ENCODE results near the gene HLA-A. TPM values are rescaled to one million over a fixed set of nuclear protein-coding genes. Genes with fewer than 3 reads are reported as not detected.

HLA-A gene
- total RNA-seq, 1 experiment from 2014 or later, result 451 TPM

DNA sequence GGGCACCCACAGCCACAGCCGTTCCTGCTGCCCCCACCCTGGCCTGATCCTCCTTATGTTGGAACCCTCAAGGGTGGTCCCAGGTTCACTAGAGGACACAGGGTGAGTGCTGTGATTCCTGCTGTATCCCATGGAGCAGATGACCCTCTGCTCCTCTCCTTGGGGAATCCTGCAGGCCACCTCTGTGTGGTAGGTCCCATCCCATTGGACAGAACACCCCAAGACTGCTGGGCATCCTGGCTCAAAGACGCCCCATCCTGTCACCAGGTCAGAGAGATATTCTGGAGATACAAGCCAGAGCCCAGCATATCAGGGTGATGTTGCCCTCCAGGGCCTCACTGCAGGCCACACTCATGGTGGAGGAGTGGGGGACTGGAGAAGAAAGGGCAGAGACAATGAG is 28.4 kb downstream of the HLA-A start:
- DNase-seq, result no peak
- Mint-ChIP-seq H3K27me3 (ENCODE audit: unreplicated experiment) (peaks cover 22% of the 10 kb centered on the region), H3K4me3 (ENCODE audit: low read depth, unreplicated experiment) (no peak overlapping the region), H3K4me1 (ENCODE audit: low read depth, unreplicated experiment) (peaks cover 30% of the 10 kb centered on the region), H3K27ac (ENCODE audit: unreplicated experiment) (no peak overlapping the region), H3K9me3 (ENCODE audit: low read depth, unreplicated experiment) (no peaks in the 10 kb centered on the region), H3K36me3 (ENCODE audit: insufficient read depth, unreplicated experiment) (peaks cover 11% of the 10 kb centered on the region)
- TF ChIP-seq, protein P1, sequence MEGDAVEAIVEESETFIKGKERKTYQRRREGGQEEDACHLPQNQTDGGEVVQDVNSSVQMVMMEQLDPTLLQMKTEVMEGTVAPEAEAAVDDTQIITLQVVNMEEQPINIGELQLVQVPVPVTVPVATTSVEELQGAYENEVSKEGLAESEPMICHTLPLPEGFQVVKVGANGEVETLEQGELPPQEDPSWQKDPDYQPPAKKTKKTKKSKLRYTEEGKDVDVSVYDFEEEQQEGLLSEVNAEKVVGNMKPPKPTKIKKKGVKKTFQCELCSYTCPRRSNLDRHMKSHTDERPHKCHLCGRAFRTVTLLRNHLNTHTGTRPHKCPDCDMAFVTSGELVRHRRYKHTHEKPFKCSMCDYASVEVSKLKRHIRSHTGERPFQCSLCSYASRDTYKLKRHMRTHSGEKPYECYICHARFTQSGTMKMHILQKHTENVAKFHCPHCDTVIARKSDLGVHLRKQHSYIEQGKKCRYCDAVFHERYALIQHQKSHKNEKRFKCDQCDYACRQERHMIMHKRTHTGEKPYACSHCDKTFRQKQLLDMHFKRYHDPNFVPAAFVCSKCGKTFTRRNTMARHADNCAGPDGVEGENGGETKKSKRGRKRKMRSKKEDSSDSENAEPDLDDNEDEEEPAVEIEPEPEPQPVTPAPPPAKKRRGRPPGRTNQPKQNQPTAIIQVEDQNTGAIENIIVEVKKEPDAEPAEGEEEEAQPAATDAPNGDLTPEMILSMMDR (IDR thresholded peaks at IDR 0.05; ENCODE audit: unreplicated experiment), result no peak
- intact Hi-C loops (cut with micrococcal nuclease; ENCODE audit: unreplicated experiment), result no loop called here
- CTCF ChIA-PET, result no interaction called here
- BruUV-seq (replicated peaks), result no TSS peak

DNA sequence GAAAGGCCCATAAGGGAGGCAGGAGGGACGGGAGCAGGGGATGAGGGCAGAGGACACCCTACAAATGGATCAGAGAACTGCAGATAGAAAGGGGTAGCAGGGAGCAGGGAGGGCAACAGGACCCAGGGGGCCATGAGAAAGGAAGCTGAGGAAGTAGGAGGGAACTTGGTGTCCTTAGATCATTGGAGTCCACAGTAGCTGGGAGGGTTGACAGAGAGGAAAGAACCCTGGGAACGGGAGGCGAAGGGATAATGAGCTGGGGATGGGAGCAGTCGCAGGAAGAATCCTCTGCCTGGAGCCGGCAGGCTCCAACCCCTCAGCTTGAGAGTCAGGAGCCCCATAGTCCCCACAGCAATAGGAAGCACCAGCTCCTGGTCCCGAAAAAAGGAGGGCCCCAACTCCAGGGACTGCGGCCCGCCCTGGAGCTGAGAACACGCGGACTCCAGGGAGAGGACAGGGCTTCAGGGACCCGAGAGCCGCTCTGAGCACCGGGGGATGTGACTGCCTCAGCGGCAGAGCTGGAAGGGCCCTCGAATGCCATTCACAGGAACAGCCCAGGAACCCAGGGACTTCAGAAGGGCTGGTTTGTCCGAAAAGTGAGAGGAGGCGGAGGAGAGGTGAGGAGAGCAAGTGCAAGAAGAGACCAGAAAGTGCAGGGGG is 32.7 kb downstream of the HLA-A start:
- BruUV-seq (replicated peaks), result no TSS peak
- CTCF ChIA-PET, result interaction anchor here (0.9 kb wide), 1 partner anchor 9 kb away, joined by 3 read pairs; no protein-coding TSS in a partner anchor

DNA sequence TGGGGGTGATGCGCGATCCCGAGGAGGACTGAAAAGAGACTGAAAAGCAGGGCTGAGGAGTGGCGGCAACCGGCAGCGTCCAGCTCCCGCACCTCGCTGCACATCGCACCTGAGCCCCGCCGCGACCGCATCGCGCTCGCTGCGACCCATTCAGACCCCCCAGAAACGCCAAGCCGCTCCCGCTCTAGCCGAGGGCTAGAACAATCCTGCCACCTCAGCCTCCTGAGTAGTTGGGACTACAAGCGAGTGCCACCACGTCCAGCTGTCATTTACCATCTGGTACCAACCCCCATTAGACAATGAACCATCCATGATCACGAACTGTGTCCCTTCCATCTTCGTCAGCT is 33.2 kb downstream of the HLA-A start:
- Mint-ChIP-seq H3K27ac (ENCODE audit: unreplicated experiment) (no peak overlapping the region), H3K36me3 (ENCODE audit: insufficient read depth, unreplicated experiment) (peaks cover 11% of the 10 kb centered on the region), H3K27me3 (ENCODE audit: unreplicated experiment) (peaks cover 29% of the 10 kb centered on the region), H3K4me1 (ENCODE audit: low read depth, unreplicated experiment) (peaks cover 9% of the 10 kb centered on the region), H3K4me3 (ENCODE audit: low read depth, unreplicated experiment) (no peak overlapping the region), H3K9me3 (ENCODE audit: low read depth, unreplicated experiment) (no peaks in the 10 kb centered on the region)
- CTCF ChIA-PET, result interaction anchor here (0.9 kb wide), 1 partner anchor 10 kb away, joined by 3 read pairs; no protein-coding TSS in a partner anchor
- TF ChIP-seq, protein P1 (IDR thresholded peaks at IDR 0.05; ENCODE audit: unreplicated experiment), result no peak
- BruUV-seq (replicated peaks), result no TSS peak
- DNase-seq, result no peak
- intact Hi-C loops (cut with micrococcal nuclease; ENCODE audit: unreplicated experiment), result no loop called here

More for the DNA sequence above, 32.7 kb downstream of the HLA-A start:
- Mint-ChIP-seq H3K4me3 (ENCODE audit: low read depth, unreplicated experiment) (no peak overlapping the region), H3K27me3 (ENCODE audit: unreplicated experiment) (peaks cover 29% of the 10 kb centered on the region), H3K27ac (ENCODE audit: unreplicated experiment) (no peak overlapping the region), H3K9me3 (ENCODE audit: low read depth, unreplicated experiment) (no peaks in the 10 kb centered on the region), H3K36me3 (ENCODE audit: insufficient read depth, unreplicated experiment) (peaks cover 11% of the 10 kb centered on the region), H3K4me1 (ENCODE audit: low read depth, unreplicated experiment) (peaks cover 9% of the 10 kb centered on the region)
- TF ChIP-seq, protein P1 (IDR thresholded peaks at IDR 0.05; ENCODE audit: unreplicated experiment), result no peak
- intact Hi-C loops (cut with micrococcal nuclease; ENCODE audit: unreplicated experiment), result no loop called here
- no peak for DNase-seq

DNA sequence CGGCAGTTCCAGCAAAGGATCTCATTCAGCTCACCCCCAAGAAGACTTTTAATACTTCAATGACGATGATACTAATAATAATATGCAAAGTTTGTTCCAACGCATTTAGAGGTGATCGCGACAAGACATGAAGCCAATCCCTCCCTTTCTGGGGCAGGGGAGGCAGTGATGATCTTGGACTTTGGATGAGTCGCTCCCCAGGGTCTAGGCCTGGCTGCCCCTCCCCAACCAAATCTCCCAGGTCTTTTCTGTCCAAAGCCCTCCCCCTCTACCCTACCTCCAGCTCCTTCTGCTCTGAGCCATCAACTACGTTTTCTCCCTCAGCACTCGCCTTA is 33.9 kb downstream of the HLA-A start:
- Mint-ChIP-seq H3K4me1 (ENCODE audit: low read depth, unreplicated experiment) (peaks cover 15% of the 10 kb centered on the region), H3K27ac (ENCODE audit: unreplicated experiment) (peak overlapping the region; percentile 17), H3K9me3 (ENCODE audit: low read depth, unreplicated experiment) (no peaks in the 10 kb centered on the region), H3K27me3 (ENCODE audit: unreplicated experiment) (peaks cover 29% of the 10 kb centered on the region), H3K4me3 (ENCODE audit: low read depth, unreplicated experiment) (peak overlapping the region; percentile 85), H3K36me3 (ENCODE audit: insufficient read depth, unreplicated experiment) (peaks cover 14% of the 10 kb centered on the region)
- CTCF ChIA-PET, result no interaction called here
- intact Hi-C loops (cut with micrococcal nuclease; ENCODE audit: unreplicated experiment), result no loop called here
- TF ChIP-seq, protein P1 (IDR thresholded peaks at IDR 0.05; ENCODE audit: unreplicated experiment), result no peak
- BruUV-seq (replicated peaks), result no TSS peak
- DNase-seq, result no peak

Data from Calu3 (cell line).